NB4 (cell line): ENCODE measurements around the gene UBA6.

Experiments
- CTCF ChIP-seq: IDR thresholded peaks from one replicate; pipeline ENCODE4 v1.5.1; 2012; ENCODE audit warnings: low read depth, low read length
- MYC ChIP-seq: IDR thresholded peaks from 2 replicates; pipeline ENCODE4 v1.6.1; 2011; ENCODE audit warnings: low read depth, low read length
- POLR2A ChIP-seq: IDR thresholded peaks from 2 replicates; pipeline ENCODE4 v1.6.1; 2011; ENCODE audit warnings: mild to moderate bottlenecking; ENCODE audit not compliant: insufficient read length; ENCODE audit errors: extremely low read depth

GRCh38 chr4:67723949-67724348 is 23.0 kb upstream of the UBA6 start:
- no peak for TF ChIP-seq CTCF
- no peak for TF ChIP-seq POLR2A
- TF ChIP-seq MYC = no peak
